CD1c-positive myeloid dendritic cell (primary cell): Measurements from ENCODE around the gene GXYLT2.

Experiments used
- DNase-seq: peaks from one replicate; pipeline ENCODE4 v3.0.0-alpha.2; 2016; ENCODE audit errors: extremely low spot score

The GXYLT2 gene

GRCh38 chr3:72932416-72932815 lies 44.6 kb downstream of the GXYLT2 start:
- DNase-seq: no peak

GRCh38 chr3:72938471-72939265 lies 50.8 kb downstream of the GXYLT2 start:
- DNase-seq: peak; percentile 75

- no peak for DNase-seq
Measured at GRCh38 chr3:72941245-72941644, 53.4 kb downstream of the GXYLT2 start.

- no peak for DNase-seq
Measured at GRCh38 chr3:72942427-72942826, 54.6 kb downstream of the GXYLT2 start.

- DNase-seq: no peak
Measured at GRCh38 chr3:72944696-72945095, 56.9 kb downstream of the GXYLT2 start.

GRCh38 chr3:72947715-72948490 lies 60.1 kb downstream of the GXYLT2 start:
- DNase-seq: no peak

GRCh38 chr3:72949016-72949415 lies 61.2 kb downstream of the GXYLT2 start:
- no peak for DNase-seq

- DNase-seq: no peak
Measured at GRCh38 chr3:72950372-72950771, 62.5 kb downstream of the GXYLT2 start.

- DNase-seq: no peak
Measured at GRCh38 chr3:72950801-72951200, 63.0 kb downstream of the GXYLT2 start.

- no peak for DNase-seq
Measured at GRCh38 chr3:72951259-72951722, 63.4 kb downstream of the GXYLT2 start.

- no peak for DNase-seq
Measured at GRCh38 chr3:72953325-72953956, 65.6 kb downstream of the GXYLT2 start.

GRCh38 chr3:72957297-72957696 lies 69.5 kb downstream of the GXYLT2 start:
- DNase-seq: no peak

- DNase-seq: no peak
Measured at GRCh38 chr3:72959336-72959735, 71.5 kb downstream of the GXYLT2 start.

GRCh38 chr3:72960812-72961518 lies 73.1 kb downstream of the GXYLT2 start:
- DNase-seq: no peak

GRCh38 chr3:72961752-72962151 lies 73.9 kb downstream of the GXYLT2 start:
- DNase-seq: no peak

GRCh38 chr3:72962317-72962716 lies 74.5 kb downstream of the GXYLT2 start:
- no peak for DNase-seq

- no peak for DNase-seq
Measured at GRCh38 chr3:72964633-72965032, 76.8 kb downstream of the GXYLT2 start.

GRCh38 chr3:72968266-72968664 lies 80.4 kb downstream of the GXYLT2 start:
- no peak for DNase-seq

- DNase-seq: no peak
Measured at GRCh38 chr3:72969766-72970165, 81.9 kb downstream of the GXYLT2 start.

- DNase-seq: no peak
Measured at GRCh38 chr3:72970942-72971341, 83.1 kb downstream of the GXYLT2 start.

- DNase-seq: no peak
Measured at GRCh38 chr3:72972706-72973030, 84.8 kb downstream of the GXYLT2 start.
